Sigmoid colon (tissue), 4 donors: ENCODE data around the gene SCAMP1.

ENCODE experiments used
- EP300 ChIP-seq, 4 donors: sonication (generic); formaldehyde crosslinking; IDR thresholded peaks; one replicate each; pipeline ENCODE4 v1.6.1; 2017; ENCODE audit warnings: antibody characterized with exemption in 4 of 4
- POLR2A ChIP-seq, 2 donors: fragments of 450-650 bp; IDR thresholded peaks; one replicate each; pipeline ENCODE4 v1.6.1; 2016; ENCODE audit warnings: antibody characterized with exemption in 2 of 2, mild to moderate bottlenecking in 2 of 2, moderate library complexity in 2 of 2
- POLR2AphosphoS5 ChIP-seq, 4 donors: sonication (generic); formaldehyde crosslinking; IDR thresholded peaks; one replicate each; pipeline ENCODE4 v1.6.1; 2017; ENCODE audit warnings: antibody characterized with exemption in 4 of 4
- TF ChIP-seq, protein P1 (sequence below), 4 experiments: fragments of 450-650 bp in 3 of 4; fragments of 200-600 bp in 1 of 4; IDR thresholded peaks; one replicate each; pipeline ENCODE4 v1.5.1; 2016 to 2019; ENCODE audit warnings: antibody characterized with exemption in 4 of 4, mild to moderate bottlenecking in 3 of 4, moderate library complexity in 2 of 4

DNA sequence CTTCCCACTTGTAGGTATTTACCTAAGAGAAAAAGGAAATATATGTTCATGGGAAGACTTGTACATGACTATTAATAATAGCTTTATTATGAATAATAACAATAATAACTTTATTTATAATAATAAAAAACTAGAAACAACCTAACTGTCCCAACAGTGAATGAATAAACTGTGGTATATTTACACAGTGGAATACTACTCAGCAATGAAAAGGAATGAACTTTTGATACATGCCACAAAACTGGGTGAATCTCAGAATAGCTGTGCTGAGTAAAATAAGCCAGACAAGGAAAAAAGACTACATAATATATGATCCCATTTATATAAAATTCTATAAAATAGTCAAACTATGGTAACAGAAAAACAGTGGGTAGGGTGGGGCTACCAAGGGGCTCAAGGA lies 88.7 kb downstream of the SCAMP1 start:
- TF ChIP-seq, protein P1, sequence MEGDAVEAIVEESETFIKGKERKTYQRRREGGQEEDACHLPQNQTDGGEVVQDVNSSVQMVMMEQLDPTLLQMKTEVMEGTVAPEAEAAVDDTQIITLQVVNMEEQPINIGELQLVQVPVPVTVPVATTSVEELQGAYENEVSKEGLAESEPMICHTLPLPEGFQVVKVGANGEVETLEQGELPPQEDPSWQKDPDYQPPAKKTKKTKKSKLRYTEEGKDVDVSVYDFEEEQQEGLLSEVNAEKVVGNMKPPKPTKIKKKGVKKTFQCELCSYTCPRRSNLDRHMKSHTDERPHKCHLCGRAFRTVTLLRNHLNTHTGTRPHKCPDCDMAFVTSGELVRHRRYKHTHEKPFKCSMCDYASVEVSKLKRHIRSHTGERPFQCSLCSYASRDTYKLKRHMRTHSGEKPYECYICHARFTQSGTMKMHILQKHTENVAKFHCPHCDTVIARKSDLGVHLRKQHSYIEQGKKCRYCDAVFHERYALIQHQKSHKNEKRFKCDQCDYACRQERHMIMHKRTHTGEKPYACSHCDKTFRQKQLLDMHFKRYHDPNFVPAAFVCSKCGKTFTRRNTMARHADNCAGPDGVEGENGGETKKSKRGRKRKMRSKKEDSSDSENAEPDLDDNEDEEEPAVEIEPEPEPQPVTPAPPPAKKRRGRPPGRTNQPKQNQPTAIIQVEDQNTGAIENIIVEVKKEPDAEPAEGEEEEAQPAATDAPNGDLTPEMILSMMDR (IDR thresholded peaks at IDR 0.05) = no peak
- no peak for TF ChIP-seq POLR2A (IDR thresholded peaks at IDR 0.05)
- no peak for TF ChIP-seq POLR2AphosphoS5 (IDR thresholded peaks at IDR 0.05)
- no peak for TF ChIP-seq EP300 (IDR thresholded peaks at IDR 0.05)
